Ovary (tissue), 3 donors: ENCODE data around the gene THTPA.

ENCODE experiments used
- CTCF ChIP-seq, 3 donors: fragments of 450-650 bp in 2 of 3; fragments of 200-600 bp in 1 of 3; IDR thresholded peaks; one replicate each; pipeline versions ENCODE4 v1.5.1 to v1.8.0; 2016 to 2022; ENCODE audit warnings: antibody characterized with exemption in 3 of 3, mild to moderate bottlenecking in 1 of 3
- EP300 ChIP-seq: sonication (generic); formaldehyde crosslinking; IDR thresholded peaks from one replicate; pipeline ENCODE4 v1.6.1; 2017; ENCODE audit warnings: antibody characterized with exemption
- POLR2A ChIP-seq: fragments of 450-650 bp; IDR thresholded peaks from one replicate; pipeline ENCODE4 v1.6.1; 2017; ENCODE audit warnings: antibody characterized with exemption, mild to moderate bottlenecking, moderate library complexity
- donor health status: DM: no; HTN: no; CAD: no.

GRCh38 chr14:23558346-23559009 lies 2.4 kb downstream of the THTPA start:
- no peak for TF ChIP-seq POLR2A
- TF ChIP-seq CTCF (IDR thresholded peaks at IDR 0.05), result no peak
- TF ChIP-seq EP300, result no peak
